RPMI7951 (cell line): Measurements from ENCODE around the gene GMCL1. TPM values are rescaled to one million over a fixed set of nuclear protein-coding genes. Genes with fewer than 3 reads are reported as not detected.

ENCODE experiments used
- DNase-seq: peaks from one replicate; pipeline ENCODE4 v3.0.0-alpha.2; 2012; ENCODE audit warnings: low read depth
- total RNA-seq: library from RNA; depleted of rRNA; stranded (reverse); fragments of >200 nt; shearing (Covaris generic); gene quantifications from 2 replicates; pipeline ENCODE4 v1.2.3, GENCODE V29; 2014; rRNA removed

Gene GMCL1
- total RNA-seq, 1 experiment from 2014 or later: 11.3 TPM

- DNase-seq: no peak
Observed at GRCh38 chr2:69926849-69927515, 97.5 kb downstream of the GMCL1 start.

Other genes with a start within 250 kb of the GMCL1 start
- gene AAK1, start 185.9 kb upstream of the GMCL1 start, total RNA-seq: 33.9 and 44.0 TPM in 2 replicates
- 43.9 and 63.6 TPM in 2 replicates for gene ANXA4, start 87.5 kb upstream of the GMCL1 start, total RNA-seq
- 89.3 and 94.1 TPM in 2 replicates for gene SNRNP27, start 64.3 kb downstream of the GMCL1 start, total RNA-seq
- 3.7 and 4.3 TPM in 2 replicates for gene MXD1, start 85.4 kb downstream of the GMCL1 start, total RNA-seq
- gene ASPRV1, start 132.0 kb downstream of the GMCL1 start, total RNA-seq: 0.12 and 0.68 TPM in 2 replicates